BJ (cell line): ENCODE results near the gene RSPH6A. TPM values are rescaled to one million over a fixed set of nuclear protein-coding genes. Genes with fewer than 3 reads are reported as not detected.
"Not testable (repeated sequence)": the region's sequence is repeated elsewhere in the genome, so short reads cannot be mapped to it uniquely, and the experiment has no call there.

ENCODE experiments used
- CTCF ChIA-PET: fragments of 350-600 bp; formaldehyde crosslinking; extraction: SDS; loops from one replicate; lab custom pipeline; 2021; ENCODE audit warnings: antibody characterized with exemption, inconsistent platforms; lab: Yijun Ruan, JAX
- POLR2A ChIA-PET: fragments of 300-600 bp; sonication (Branson Sonifier 250); formaldehyde crosslinking; extraction: SDS; loops from one replicate; lab custom pipeline; 2021; ENCODE audit warnings: antibody characterized with exemption; lab: Charles Lee
- DNase-seq: peaks from one replicate; pipeline ENCODE4 v3.0.0-alpha.2; 2011; ENCODE audit warnings: low read depth
- H3K27me3 ChIP-seq: 2 replicates; pipeline ENCODE4 v1.6.0; 2011; ENCODE audit warnings: low read length; ENCODE audit not compliant: control insufficient read depth, insufficient read depth
- H3K36me3 ChIP-seq: 2 replicates; pipeline ENCODE4 v1.5.1; 2011; ENCODE audit warnings: low read length; ENCODE audit not compliant: control insufficient read depth, insufficient read depth
- H3K4me3 ChIP-seq: 2 replicates; pipeline ENCODE4 v1.5.1; 2011; ENCODE audit warnings: low read depth, mild to moderate bottlenecking, control low read depth, low read length
- CTCF ChIP-seq: IDR thresholded peaks from 2 replicates; pipeline ENCODE4 v1.5.1; 2011; ENCODE audit warnings: low read depth, mild to moderate bottlenecking, control low read depth, inconsistent platforms, low read length, moderate library complexity; ENCODE audit not compliant: insufficient read depth
- polyA plus RNA-seq: library from polyadenylated mRNA; depleted of rRNA; stranded (reverse); fragments of >200 nt; gene quantifications from 2 replicates; pipeline ENCODE4 v1.2.3, GENCODE V29; 2011

RSPH6A gene
- polyA plus RNA-seq, 1 experiment = not detected

DNA sequence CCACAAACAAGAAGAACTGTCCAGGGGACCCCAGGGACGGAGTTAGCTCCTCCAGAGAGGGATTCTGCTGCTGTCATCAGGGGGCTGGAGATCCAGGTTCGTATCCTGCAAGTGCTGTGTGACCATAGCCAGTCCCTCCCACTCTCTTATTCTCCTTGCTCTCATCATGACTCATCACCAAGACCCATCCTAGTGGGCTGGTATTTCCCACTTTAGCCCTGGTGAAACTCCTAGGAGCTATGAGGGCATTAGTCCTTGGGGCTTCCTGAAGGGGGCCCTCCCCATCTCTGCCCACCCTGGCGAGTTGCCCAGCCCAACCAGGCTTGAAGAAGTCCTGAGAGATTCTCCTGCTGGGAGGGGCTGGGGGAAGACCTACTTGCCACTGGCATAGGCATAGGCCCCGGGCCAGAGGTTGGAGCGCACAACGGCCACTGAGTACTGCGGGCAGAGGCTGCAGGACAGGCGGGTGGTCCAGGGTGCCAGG is 15.0 kb downstream of the RSPH6A start:
- POLR2A ChIA-PET = interaction anchor here (1.7 kb wide), 1 partner anchor 17 kb away, joined by 8 read pairs; no protein-coding TSS in a partner anchor
- Histone ChIP-seq H3K4me3 (no peak overlapping the region), H3K27me3 (no peaks in the 10 kb centered on the region), H3K36me3 (no peaks in the 10 kb centered on the region)
- no peak for DNase-seq
- CTCF ChIA-PET = interaction anchor here (0.6 to 12.1 kb wide), 11 partner anchors 10 to 746 kb away, joined by 3 to 154 read pairs (median 10); partner anchors contain the start of genes DMPK, QPCTL, RSPH6A and SIX5
- no peak for TF ChIP-seq CTCF

- ChIA-PET CTCF (interaction anchor here (0.6 to 12.1 kb wide), 16 partner anchors 9 to 107 kb away, joined by 3 to 154 read pairs (median 4); partner anchors contain the start of genes DMPK, FBXO46, QPCTL and RSPH6A), POLR2A (interaction anchor here (0.6 to 1.7 kb wide), 3 partner anchors 13 to 30 kb away, joined by 4 to 8 read pairs (median 7); partner anchors contain the start of gene SIX5)
- H3K4me3 ChIP-seq, H3K36me3 ChIP-seq, DNase-seq, H3K27me3 ChIP-seq: not testable (repeated sequence)
These were observed 15.6 kb downstream of the RSPH6A start for GRCh38 chr19:45799541-45799940.

GRCh38 chr19:45798995-45799517 is 16.1 kb downstream of the RSPH6A start:
- TF ChIP-seq CTCF = peak; percentile 81
- ChIA-PET CTCF (interaction anchor here (0.6 to 12.1 kb wide), 18 partner anchors 8 to 117 kb away, joined by 3 to 154 read pairs (median 4); partner anchors contain the start of genes DMPK, FBXO46, QPCTL and RSPH6A), POLR2A (interaction anchor here (0.5 to 1.7 kb wide), 4 partner anchors 14 to 30 kb away, joined by 4 to 8 read pairs (median 6); partner anchors contain the start of gene SIX5)
- Histone ChIP-seq H3K4me3 (no peak overlapping the region), H3K36me3 (no peaks in the 10 kb centered on the region), H3K27me3 (no peaks in the 10 kb centered on the region)
- no peak for DNase-seq

- Histone ChIP-seq H3K4me3 (no peak overlapping the region), H3K27me3 (no peaks in the 10 kb centered on the region), H3K36me3 (peaks cover 2% of the 10 kb centered on the region; the same call in 1 of the 2 replicates)
- DNase-seq = no peak
- no peak for TF ChIP-seq CTCF
- ChIA-PET POLR2A (no interaction called here), CTCF (interaction anchor here (1.5 to 3.3 kb wide), 2 partner anchors 22 to 25 kb away, joined by 9 to 18 read pairs; partner anchors contain the start of gene SIX5)
These were observed 20.5 kb downstream of the RSPH6A start for GRCh38 chr19:45794627-45795026.

GRCh38 chr19:45793876-45794275 is 21.2 kb downstream of the RSPH6A start:
- ChIA-PET CTCF (interaction anchor here (2.3 to 3.3 kb wide), 2 partner anchors 23 to 25 kb away, joined by 16 to 18 read pairs; partner anchors contain the start of gene SIX5), POLR2A (no interaction called here)
- Histone ChIP-seq H3K36me3 (peaks cover 9% of the 10 kb centered on the region), H3K27me3 (no peaks in the 10 kb centered on the region), H3K4me3 (no peak overlapping the region)
- TF ChIP-seq CTCF = no peak
- DNase-seq = no peak
